Osteoblast (primary cell): ENCODE measurements around the gene CASZ1. TPM values are rescaled to one million over a fixed set of nuclear protein-coding genes. Genes with fewer than 3 reads are reported as not detected.

Experiments used
- DNase-seq: peaks from one replicate; pipeline ENCODE4 v3.0.0; 2011; ENCODE audit warnings: low spot score, mixed read lengths; ENCODE audit not compliant: insufficient read length; ENCODE audit errors: missing footprints
- H2AFZ ChIP-seq: 2 replicates; pipeline ENCODE4 v1.6.0; 2011; ENCODE audit warnings: mild to moderate bottlenecking, low read length
- H3K27ac ChIP-seq: 2 replicates; pipeline ENCODE4 v1.5.1; 2011; ENCODE audit warnings: mild to moderate bottlenecking, low read depth, low read length, moderate library complexity
- H3K27me3 ChIP-seq: 2 replicates; pipeline ENCODE4 v1.6.0; 2012; ENCODE audit warnings: mild to moderate bottlenecking, control low read depth, inconsistent platforms, low read length, moderate library complexity; ENCODE audit not compliant: insufficient read depth
- H3K36me3 ChIP-seq: 2 replicates; pipeline ENCODE4 v1.5.1; 2011; ENCODE audit warnings: mild to moderate bottlenecking, low read length, control low read depth, moderate library complexity; ENCODE audit not compliant: insufficient read depth
- H3K4me1 ChIP-seq: 2 replicates; pipeline ENCODE4 v1.5.1; 2011; ENCODE audit warnings: mild to moderate bottlenecking, low read length, control low read depth, moderate library complexity; ENCODE audit not compliant: insufficient read depth
- H3K4me2 ChIP-seq: 2 replicates; pipeline ENCODE4 v1.6.0; 2011; ENCODE audit warnings: mild to moderate bottlenecking, low read length; ENCODE audit not compliant: insufficient read depth
- H3K4me3 ChIP-seq: fragments of 200-600 bp; sonication (generic); 3 replicates; pipeline ENCODE4 v1.5.1; 2012; ENCODE audit warnings: mild to moderate bottlenecking, low read length, inconsistent platforms; ENCODE audit not compliant: insufficient read depth
- H3K79me2 ChIP-seq: 2 replicates; pipeline ENCODE4 v1.6.0; 2012; ENCODE audit warnings: mild to moderate bottlenecking, low read length, control low read depth, inconsistent platforms; ENCODE audit not compliant: insufficient read depth
- H3K9me3 ChIP-seq: 2 replicates; pipeline ENCODE4 v1.5.1; 2011; ENCODE audit warnings: low read depth, low read length, control low read depth
- H4K20me1 ChIP-seq: 2 replicates; pipeline ENCODE4 v1.6.0; 2012; ENCODE audit warnings: mild to moderate bottlenecking, low read length, control low read depth; ENCODE audit not compliant: insufficient read depth
- total RNA-seq: library from RNA; depleted of rRNA; stranded (reverse); fragments of >200 nt; gene quantifications from 2 replicates; pipeline ENCODE4 v1.2.3, GENCODE V29; 2012
- TF ChIP-seq, protein P1 (sequence below): IDR thresholded peaks from 2 replicates; pipeline ENCODE4 v1.5.1; 2011; ENCODE audit warnings: mild to moderate bottlenecking, low read depth, low read length, moderate library complexity; ENCODE audit errors: extremely low read depth

Gene CASZ1
- total RNA-seq, 1 donor: 0.36 TPM

DNA sequence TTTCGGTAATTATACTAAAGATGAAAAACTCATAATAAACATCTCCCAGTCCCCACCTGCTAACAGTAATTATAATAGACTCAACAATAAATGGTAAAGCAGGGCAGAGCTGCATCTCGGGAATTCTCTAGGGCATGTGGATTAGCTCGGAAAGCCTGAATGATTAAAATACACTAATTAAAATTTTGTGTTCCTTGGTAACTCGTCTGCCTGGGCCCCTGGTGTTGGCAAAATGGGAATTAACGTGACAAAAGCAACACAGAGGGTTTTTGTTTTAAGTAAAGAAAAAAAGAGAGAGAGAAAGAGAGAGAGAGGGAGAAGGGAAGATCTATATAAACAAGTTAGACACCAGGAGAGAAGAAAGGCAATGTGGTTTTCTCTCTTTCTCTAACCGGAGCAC lies 62.1 kb downstream of the CASZ1 start:
- peaks cover 31% of the 10 kb centered on the region for H3K27me3 ChIP-seq
- H3K9me3 ChIP-seq: no peaks in the 10 kb centered on the region

DNA sequence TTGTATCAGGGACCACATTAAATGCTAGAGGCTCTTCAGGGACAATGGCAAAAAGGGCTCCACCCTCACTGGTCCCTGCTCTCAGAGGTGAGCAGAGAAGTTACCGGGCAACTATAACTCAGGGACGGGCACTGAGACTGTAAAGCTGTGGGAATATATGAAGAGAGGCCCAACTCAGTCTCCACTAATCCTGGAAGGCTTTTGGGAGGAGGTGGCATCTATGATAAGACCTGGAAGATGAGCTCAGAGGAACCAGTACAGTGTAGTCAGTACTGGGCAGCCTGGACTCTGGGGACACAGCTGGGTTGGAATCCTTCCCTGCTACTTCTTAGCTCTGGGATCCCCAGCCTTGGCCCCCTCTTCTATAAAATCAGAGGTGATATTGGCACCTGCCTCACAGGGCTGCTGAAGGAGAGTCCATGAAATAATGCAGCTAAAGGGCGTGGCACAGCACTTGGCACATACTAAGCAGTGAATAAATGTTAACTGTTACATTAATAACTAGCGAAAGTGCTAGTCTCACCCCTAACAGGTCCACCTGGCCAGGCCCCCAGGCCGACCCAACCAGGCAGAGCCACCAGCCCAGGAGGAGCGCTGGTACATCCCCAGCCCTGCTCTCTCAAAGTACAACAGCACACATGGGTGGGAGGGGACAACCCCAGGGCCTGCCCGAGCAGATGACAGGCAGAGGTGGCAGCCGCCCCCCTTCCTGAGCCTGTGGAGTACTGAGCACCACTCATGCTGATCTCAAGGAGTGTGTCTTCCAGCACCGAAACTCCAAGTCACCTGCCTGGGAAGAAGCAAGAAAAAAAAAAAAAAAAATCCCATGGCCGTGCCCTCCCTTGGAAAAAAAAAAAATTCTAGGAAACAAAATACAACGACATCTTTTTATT lies 62.7 kb downstream of the CASZ1 start:
- Histone ChIP-seq H3K79me2 (no peaks in the 10 kb centered on the region), H3K27me3 (peaks cover 31% of the 10 kb centered on the region), H3K4me2 (no peak overlapping the region), H3K36me3 (no peaks in the 10 kb centered on the region), H3K9me3 (no peaks in the 10 kb centered on the region), H3K27ac (no peak overlapping the region), H4K20me1 (no peaks in the 10 kb centered on the region), H3K4me1 (no peaks in the 10 kb centered on the region), H3K4me3 (no peak overlapping the region), H2AFZ (no peak overlapping the region)
- TF ChIP-seq, protein P1, sequence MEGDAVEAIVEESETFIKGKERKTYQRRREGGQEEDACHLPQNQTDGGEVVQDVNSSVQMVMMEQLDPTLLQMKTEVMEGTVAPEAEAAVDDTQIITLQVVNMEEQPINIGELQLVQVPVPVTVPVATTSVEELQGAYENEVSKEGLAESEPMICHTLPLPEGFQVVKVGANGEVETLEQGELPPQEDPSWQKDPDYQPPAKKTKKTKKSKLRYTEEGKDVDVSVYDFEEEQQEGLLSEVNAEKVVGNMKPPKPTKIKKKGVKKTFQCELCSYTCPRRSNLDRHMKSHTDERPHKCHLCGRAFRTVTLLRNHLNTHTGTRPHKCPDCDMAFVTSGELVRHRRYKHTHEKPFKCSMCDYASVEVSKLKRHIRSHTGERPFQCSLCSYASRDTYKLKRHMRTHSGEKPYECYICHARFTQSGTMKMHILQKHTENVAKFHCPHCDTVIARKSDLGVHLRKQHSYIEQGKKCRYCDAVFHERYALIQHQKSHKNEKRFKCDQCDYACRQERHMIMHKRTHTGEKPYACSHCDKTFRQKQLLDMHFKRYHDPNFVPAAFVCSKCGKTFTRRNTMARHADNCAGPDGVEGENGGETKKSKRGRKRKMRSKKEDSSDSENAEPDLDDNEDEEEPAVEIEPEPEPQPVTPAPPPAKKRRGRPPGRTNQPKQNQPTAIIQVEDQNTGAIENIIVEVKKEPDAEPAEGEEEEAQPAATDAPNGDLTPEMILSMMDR: no peak
- no peak for DNase-seq

More for the DNA sequence above, 62.1 kb downstream of the CASZ1 start:
- Histone ChIP-seq H3K36me3 (no peaks in the 10 kb centered on the region), H3K4me2 (no peak overlapping the region), H3K4me3 (no peak overlapping the region), H2AFZ (no peak overlapping the region), H3K27ac (no peak overlapping the region), H3K4me1 (no peaks in the 10 kb centered on the region), H3K79me2 (no peaks in the 10 kb centered on the region), H4K20me1 (no peaks in the 10 kb centered on the region)
- DNase-seq: no peak
- TF ChIP-seq, protein P1: no peak

DNA sequence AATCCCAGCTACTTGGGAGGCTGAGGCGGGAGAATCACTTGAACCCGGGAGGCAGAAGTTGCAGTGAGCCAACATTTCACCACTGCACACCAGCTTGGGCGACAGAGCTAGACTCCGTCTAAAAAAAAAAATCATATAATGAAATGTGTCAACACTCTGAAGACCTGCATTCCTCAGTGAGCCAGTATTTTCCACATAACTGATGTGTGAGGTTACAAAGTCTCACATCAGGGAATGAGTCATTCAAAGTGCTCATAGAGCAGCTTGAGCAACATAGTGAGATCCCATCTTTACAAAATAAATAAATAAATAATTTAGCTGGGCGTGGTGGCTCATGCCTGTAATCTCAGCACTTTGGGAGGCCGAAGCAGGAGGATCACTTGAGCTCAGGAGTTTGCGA lies 65.5 kb downstream of the CASZ1 start:
- no peaks in the 10 kb centered on the region for H3K4me1 ChIP-seq
- no peaks in the 10 kb centered on the region for H3K36me3 ChIP-seq
- no peak overlapping the region for H3K4me3 ChIP-seq
- no peak overlapping the region for H3K27ac ChIP-seq
- TF ChIP-seq, protein P1: no peak
- H3K4me2 ChIP-seq: no peak overlapping the region
- no peaks in the 10 kb centered on the region for H3K79me2 ChIP-seq
- H3K27me3 ChIP-seq: peaks cover 25% of the 10 kb centered on the region
- H3K9me3 ChIP-seq: no peaks in the 10 kb centered on the region
- peak; percentile 93 for DNase-seq
- H2AFZ ChIP-seq: no peak overlapping the region
- no peaks in the 10 kb centered on the region for H4K20me1 ChIP-seq

DNA sequence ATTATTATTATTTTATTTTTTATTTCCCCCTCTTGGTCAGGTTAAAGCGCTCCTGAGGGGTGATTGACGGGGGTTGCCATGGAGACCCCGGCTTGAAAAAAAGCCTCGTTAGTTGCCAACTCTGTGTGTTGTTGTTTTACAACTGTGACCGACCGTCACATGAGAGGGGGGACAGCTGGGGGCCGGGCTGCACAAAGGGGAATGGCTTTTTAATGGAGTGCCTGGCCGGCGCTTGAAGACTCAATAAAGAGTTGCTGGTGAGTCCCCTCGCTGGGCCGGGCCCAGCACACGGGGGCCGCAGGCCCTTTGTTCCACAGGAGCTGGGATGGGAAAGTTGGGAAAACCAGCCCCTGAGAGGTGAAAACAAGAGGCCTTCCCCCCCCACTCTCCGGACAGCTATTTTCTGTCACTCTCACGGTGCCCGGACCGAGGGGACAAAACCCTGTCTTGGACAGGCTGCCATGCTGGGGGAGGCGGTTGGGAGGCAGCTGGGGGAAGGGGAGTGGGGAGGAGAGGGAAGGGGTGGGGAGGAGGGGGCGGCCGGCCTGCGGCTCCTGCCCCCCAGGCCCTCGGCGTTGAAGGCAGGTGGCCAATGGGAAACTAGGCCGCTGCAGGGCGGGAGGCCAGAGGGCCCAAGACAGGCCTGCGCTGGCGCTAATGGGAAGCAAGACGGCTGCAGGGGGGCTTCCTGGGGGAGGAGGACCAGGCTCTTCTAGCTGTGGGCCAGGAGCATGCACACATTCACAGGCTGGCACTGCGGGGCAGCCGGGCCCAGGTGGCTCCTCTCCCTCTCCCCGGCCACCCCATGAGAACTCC lies 67.6 kb downstream of the CASZ1 start:
- no peaks in the 10 kb centered on the region for H3K79me2 ChIP-seq
- H2AFZ ChIP-seq: no peak overlapping the region
- H3K27ac ChIP-seq: no peak overlapping the region
- no peaks in the 10 kb centered on the region for H3K36me3 ChIP-seq
- H3K4me2 ChIP-seq: no peak overlapping the region
- H4K20me1 ChIP-seq: no peaks in the 10 kb centered on the region
- H3K9me3 ChIP-seq: no peaks in the 10 kb centered on the region
- peaks cover 25% of the 10 kb centered on the region for H3K27me3 ChIP-seq
- no peak overlapping the region for H3K4me3 ChIP-seq
- TF ChIP-seq, protein P1: no peak
- no peak for DNase-seq
- H3K4me1 ChIP-seq: no peaks in the 10 kb centered on the region
